GM18519 (cell line): Measurements from ENCODE around the gene SLIT1.
"Not testable (repeated sequence)": the region's sequence is repeated elsewhere in the genome, so short reads cannot be mapped to it uniquely, and the experiment has no call there.

Source experiments
- ATAC-seq: cut with Tn5 transposase; IDR thresholded peaks from one replicate; pipeline ENCODE4 v1.9.1; 2021; ENCODE audit warnings: mild to moderate bottlenecking, moderate library complexity; ENCODE audit not compliant: unreplicated experiment, low FRiP score

SLIT1 gene

DNA sequence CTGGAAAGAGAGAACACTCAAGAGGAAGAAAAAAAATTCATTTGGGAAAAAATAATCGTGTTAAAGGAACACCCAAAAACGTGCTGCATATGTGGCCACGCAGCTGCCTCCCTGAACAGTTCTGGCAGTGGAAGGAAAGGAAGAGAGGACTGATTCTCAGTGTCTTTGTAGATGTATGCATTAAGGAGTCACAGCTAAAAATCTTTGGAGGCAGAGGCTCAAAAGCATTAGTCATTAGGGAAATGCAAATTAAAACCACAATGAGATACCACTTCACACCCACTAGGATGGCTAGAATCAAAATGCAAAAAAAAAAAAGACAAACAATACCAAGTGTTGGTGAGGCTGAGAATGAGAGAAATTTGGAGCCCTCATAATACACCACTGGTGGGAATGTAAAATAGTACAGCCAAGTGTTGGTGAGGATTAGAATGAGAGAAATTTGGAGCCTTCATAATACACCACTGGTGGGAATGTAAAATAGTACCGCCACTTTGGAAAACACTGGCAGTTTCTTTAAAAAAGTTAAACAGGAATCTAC lies 134.7 kb downstream of the SLIT1 start:
- ATAC-seq: no peak

DNA sequence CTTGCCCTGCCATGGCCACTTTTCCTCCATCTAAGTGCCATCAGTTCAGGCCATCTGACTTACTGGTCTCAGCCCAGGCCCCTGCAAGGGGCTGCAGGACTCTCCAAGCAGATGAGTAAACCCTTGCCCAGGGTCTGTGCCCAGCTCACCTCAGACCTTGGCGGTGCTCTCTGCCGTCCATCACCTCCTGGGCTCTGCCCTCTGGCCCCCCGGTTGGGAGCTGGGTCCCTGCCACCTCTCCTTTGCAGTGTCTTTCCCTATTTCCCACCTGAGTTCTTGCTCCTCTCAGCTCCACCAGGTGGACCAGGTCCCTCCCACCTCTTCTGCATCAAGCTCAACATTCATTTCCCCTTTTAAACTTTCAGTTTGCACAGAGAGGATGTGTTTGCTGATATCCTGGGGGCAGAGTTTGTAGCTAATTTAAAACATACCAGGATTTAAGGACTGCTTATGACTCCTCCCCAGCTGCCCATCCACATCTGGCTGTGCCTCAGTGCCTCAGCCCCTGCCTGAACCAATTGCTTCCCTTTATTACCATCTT lies 135.5 kb downstream of the SLIT1 start:
- ATAC-seq: no peak

DNA sequence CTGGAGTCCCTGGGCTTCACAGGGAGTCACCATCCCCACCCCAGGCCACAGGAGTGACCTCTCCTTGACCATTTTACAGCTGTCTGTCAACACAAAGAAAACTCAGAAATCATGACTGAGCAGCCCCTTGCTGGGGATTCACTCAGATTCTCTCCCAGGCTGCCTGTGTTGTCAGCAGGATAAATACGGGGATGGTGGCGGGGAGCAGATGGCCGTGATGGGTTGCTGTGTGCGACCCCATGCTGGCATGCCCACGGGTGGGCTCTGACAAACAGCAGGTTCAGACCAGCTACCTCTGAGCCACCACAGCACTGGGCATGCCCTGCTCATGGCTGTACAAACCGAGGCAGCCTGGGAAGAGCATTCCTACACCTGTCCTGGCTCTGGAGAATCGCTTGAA lies 136.1 kb downstream of the SLIT1 start:
- no peak for ATAC-seq

DNA sequence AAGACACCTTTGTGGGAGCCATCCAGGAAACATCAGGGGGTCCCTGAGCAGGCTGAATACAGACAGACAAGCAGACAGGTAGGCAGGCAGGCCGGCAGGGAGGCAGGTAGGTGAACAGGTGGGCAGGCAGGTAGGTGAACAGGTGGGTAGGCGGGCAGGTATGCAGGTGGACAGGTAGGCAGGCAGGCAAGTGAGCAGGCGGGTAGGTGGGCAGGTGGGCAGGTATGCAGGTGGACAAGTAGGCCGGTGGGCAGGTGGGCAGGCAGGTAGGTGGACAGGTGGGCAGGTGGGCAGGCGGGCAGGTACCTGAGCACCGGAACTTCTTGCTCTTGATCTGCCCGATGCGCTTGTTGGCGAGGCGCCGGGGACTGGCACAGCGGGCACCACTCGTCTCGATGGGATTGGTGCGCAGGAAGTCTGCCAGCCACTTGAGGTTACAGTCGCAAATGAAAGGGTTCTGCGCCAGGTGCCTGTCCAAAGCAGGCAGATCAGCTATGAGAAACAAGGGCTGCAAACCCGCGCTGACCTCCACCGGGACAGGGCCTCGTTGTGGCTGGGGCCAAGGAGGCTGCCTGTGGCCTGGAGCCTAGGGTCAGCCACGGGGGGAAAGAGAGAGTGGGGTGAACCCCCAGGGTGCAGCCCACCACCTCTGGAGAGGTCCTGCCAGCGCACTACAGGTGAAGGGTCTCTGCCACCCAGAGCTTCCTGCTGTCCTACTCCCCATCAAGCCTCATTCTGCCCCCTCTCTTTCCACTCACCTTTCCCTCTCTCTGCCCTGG lies 136.9 kb downstream of the SLIT1 start:
- ATAC-seq: no peak

DNA sequence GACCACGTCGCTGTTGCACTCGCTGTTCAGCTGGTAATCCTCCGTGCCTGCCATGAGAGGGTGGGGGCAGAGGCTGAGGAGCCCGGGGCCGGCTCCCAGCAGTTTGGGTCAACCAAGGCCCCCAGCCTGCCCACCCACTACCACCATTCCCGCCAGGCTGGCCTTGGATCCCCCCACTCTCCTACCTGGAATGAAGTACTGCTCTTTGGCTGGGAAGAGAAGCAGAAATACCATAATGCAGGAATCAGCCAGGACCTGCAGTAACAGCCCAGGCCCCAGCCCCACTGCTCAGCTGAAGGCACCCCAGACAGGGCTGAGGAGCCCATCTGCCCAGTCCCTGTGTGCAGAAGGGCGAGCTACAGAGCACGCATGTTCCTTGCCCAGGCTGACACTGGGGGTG lies 138.0 kb downstream of the SLIT1 start:
- no peak for ATAC-seq

DNA sequence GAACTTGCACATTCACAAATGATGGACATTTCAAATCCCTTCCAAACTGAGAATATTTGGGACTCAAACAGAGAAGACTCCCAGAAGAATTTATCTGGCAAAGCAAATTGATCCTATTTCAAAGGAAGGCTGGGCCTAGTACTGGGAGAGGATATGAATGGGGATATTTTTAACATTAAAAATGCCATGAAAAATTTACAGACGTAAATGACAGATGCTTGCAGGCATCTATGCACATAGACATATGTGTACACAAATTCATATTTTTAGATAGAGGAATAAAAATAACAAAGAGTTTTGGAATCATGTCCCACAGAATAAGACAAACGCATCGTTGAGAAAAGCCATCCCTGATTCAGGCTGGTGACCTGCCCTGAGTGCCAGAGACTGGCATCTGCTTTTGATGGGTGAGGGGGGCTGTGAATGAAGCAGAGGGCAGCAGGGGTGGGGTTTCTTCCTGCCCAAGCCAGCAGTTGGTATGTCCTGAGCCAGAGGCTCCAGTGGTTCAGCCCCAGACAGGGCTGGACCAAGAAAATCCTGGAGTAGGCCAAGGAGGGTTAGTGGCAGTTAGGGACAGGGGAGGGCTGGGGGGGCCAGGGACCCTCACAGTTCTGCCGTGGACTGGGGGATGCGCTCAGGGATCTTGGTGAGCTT lies 138.5 kb downstream of the SLIT1 start:
- ATAC-seq: no peak

DNA sequence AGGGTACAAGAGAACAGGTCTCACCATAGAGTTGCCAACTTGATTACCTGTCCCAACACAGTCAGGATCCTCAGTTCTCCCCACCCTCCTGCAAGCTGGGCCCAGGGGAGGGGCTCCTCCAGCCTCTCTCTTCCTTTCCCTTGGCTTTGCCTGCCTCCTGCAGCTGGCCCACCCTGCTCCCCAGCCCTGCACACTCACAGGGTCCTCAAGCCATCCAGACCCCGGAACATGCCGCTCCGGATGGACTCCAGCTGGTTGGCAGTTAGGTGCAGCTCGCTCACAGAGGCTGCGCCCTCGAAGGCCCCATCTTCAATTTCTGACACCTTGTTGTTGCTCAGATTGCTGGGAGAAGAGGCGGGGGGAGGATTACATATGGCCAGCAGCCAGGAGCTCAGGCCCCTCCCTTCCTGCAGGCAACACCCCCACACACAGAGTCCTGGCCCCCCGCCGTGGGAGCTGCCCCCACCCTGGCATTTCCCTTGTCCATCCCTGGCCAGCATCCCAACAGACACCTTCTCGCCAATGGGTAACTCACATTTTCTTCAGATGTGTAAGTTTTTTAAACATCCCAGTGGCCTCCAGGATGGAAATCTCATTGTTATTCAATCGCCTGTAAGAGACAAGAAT lies 139.2 kb downstream of the SLIT1 start:
- ATAC-seq: no peak

DNA sequence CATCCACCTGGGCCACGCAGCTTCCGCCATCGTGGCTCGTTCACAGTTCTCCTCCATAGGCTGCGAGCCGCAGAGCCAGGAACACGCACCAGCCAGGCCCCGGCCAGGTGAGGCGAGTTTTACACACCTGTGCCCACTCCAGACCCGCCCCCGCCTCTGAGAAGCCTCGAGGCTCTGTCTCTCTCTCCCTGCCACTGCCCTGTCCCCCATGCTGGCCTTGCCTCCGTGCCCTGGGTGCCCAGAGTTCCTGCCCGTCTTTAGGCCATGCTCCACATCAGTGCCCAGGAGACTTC lies 142.2 kb downstream of the SLIT1 start:
- no peak for ATAC-seq

DNA sequence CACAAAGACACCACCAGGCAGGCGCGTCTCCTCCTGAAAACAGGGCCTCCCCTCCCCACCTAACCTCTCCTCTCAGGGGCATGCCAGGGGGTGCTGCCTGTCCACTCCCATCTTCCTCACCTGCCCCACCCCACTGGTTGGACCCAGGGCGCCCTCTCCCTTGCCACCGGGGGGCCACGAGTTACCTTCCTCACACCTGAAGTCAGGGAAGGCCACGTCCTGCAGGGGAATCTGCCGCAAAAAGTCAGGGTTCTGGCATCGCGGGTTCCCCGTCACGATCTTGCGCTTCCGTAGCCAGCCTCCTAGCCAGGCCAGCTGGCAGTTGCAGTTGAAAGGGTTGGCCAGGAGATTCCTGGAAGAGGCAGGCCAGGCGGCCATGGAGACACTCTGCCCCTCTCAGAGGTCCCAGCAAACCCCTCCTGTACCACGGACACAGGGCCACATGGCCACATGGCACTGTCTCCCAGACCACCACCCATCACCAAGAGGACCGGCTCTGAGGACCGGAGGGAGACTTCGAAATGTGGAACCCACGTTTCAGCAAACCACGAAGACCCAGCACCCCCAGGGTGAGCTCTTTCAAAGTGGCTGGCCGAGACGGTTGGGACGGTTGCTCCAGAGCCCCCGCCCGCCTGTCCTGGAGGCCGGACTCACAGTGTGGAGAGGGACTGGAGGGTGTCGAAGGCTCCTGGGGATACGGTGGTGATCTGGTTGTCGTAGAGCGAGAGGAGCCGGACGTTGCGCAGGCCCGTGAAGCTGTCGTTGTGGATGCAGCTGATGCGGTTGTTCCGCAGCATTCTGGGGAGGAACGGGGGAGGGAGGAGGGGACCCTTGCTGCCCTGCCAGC lies 142.8 kb downstream of the SLIT1 start:
- ATAC-seq: no peak

DNA sequence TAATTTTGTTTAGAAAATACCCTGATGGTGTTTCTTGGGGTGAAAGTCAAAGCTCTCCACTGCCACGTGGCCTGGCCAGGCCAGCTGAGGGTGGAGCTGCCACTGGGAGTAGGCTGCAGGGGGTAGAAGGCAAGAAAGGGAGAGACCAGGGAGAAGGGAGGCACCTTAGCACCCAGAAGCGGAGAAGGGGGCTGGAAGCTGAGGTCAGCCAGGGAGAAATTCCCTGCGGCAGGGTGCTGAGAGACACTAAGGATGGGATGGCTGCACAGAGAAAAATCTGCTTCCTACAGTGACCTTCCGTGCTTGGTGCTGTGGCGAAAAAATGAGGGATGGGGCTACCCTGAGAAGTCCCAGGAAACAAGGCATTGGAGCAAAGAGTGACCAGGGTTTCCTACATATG lies 143.7 kb downstream of the SLIT1 start:
- ATAC-seq: no peak

DNA sequence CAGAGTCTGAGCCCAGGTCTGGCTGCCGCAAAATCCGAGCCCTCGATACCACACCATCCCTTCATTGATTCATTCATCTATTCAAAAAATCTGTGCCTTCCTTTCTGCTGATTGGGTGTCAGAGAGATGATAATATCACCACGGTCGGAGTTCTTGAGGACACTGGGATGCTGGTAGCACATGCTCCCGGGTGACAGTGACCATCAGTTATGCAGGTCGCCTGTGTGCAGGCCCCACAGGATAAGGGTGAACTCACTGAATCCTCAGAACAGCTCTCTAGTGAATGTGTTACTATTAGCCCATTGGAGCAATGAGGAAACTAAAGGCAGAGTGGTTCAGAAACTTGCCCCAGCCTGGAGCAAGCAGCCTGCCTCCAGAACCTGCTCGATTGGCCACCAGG lies 145.1 kb downstream of the SLIT1 start:
- ATAC-seq: no peak

DNA sequence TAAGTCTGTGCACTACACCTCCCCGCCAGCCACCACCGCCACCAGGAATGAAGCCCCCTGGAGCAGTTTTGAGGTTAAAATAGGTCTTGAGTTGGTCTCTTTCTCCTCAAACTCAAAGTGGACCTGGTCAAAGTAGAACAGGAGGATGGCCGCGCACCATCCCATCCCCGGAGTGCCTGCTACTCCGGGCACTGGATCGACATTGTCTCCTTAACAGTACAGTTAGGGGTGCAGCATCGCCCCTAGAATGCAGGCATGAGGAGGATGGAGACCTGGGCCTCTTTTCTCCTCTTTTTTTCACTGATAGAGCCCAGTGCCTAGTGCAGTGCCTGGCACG lies 145.5 kb downstream of the SLIT1 start:
- no peak for ATAC-seq

DNA sequence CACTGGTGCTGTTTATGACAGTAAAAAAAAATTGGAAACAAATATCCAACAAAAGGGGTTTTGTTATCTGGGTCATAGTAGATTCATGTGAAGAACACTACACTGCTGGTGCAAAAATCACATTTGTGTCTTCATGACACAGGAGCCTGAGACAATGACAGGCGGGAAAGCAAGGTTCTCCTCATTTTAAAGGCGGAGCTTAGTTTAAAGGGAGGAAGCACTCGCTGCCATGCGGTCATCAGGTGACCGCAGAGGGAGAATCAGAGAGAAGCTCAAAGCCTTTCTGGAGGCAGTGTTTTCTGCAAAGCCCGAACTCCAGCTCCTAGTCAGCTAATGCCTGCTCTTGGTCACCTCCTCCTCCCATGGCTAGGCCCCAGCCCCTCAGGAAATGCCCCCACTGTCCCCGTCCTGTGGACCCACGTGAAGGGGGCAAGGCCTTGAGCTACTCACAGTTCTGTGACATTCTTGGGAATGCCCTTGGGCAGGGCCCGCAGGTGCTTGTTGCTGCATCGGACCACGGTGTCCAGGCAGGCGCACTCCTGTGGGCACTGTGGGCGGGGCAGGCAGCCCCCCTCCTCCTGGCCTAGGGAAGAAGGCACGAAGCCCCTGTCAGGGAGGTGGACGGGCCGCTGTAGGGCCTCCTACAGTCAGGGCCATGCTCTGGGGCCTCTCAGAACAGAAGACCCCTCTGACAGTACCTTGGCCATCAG lies 146.1 kb downstream of the SLIT1 start:
- ATAC-seq: no peak

DNA sequence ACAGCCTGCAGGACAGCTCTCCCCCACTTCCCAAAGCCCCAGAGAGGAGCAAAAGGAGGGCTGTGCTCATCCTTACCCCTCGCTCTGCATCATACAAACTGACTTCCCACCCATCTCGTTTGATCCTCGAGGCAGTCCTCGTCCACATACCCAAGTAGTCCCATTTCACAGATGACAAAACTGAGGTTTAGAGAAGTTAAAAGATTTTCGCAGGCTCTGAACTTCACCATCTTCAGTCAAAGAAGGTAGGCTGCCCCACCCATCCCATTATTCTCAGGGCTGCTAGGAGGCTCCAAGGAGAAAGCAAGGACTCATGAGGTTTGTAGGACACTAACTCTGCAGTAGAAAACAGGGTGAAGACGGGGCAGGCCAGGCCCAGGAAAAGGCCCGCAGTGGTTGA lies 147.1 kb downstream of the SLIT1 start:
- ATAC-seq: no peak

DNA sequence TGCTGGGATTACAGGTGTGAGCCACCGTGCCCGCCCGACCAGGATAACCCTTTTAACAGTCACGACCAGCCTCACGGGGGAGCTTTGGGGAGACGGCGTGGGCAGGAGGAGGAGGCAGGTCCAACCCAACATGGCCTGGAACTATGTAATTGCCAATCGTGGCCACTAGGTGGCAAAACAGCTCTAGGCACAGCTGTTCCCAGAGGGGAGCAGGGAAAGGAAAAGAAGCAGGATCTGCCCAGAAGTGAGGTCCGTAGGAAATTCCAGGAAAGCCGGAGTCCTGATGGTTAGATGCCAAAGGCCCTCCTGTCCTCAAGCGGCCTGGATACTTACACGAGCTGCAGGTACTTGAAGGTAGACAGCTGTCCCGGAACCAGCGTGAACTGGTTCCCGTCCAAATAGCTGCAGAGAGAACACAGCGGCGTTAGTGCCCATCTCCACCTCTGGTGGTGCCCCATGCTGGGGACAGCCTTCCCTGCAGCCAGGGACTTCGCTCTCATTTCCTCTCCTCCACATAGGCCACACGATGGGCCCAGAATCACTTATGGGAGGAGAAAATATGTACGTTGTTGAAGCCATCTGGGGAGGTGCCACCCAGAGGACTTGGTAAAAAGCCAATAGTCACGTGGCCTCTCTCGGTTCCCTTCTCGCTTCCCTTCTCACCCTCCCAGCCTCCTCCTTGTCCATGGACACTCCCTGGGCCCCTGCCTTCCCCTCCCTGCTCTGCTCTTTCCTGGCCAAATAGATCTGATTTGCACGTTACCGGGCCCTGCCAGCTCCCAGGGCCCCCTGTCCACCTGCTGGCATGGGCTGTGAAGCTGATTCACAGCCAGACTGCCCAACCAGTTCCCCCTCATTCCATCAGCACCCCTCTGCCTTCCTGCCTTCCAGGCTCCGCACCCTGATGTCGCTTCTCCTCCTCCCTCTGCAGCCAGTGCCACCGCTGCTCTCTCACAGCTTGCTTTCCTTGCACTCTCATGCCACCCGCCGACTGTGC lies 148.1 kb downstream of the SLIT1 start:
- ATAC-seq: no peak

DNA sequence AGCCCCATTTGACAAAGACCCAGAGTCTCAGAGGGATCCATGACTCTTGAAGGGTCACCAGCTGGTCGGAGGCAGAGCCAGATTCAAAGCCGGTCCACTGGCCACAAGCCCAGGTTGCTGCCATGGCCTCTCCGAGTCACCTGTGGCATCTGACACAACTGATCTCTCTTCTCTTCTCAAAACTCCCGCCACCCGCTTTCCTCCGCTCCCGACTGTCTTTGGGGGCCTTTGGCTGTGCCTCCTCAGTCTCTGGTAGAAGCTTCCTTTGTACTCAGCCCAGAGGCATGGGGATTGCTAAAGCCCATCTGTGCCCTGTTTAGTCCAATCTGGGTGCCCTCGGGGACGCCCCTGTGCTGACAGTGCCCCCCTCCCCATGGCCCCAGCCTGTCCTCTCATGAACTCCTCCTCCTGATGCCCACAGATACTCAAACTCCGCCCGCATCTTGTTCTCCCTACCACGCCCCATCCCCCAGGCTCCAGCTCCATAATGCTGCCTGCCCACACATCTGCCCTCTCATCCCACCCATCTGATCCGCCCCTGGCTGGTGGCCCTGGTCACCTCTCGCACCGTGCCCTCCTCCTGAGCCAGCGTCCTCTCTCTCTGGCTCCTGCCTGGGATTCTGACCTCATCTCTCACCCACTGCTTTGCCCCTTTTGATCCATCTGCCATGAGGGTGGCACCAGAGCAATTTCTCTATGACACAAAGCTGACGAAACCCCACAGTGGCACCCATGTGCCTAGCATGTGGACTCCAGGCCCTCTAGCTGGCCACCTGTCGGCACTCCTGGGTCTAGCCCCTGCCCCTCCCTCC lies 150.6 kb downstream of the SLIT1 start:
- no peak for ATAC-seq

DNA sequence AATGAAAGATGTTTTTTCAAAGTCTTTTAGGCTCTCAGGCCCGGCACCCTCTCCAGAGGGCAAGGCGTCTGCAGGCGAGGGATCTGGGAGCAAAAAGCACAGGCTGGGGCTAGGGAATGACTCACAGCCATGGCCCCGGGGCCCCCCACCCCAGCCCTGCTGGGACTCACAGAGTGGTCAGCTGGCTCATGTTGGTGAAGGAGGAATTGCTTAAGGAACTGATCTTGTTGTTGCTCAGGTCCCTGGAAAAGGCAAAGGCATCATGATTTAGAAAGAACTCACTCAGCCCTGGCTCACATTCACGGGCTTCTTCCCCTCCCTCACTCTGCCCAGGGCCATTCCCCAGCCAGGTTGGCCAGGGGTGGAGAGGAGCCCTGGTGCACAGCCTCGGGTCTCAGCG lies 151.5 kb downstream of the SLIT1 start:
- no peak for ATAC-seq

DNA sequence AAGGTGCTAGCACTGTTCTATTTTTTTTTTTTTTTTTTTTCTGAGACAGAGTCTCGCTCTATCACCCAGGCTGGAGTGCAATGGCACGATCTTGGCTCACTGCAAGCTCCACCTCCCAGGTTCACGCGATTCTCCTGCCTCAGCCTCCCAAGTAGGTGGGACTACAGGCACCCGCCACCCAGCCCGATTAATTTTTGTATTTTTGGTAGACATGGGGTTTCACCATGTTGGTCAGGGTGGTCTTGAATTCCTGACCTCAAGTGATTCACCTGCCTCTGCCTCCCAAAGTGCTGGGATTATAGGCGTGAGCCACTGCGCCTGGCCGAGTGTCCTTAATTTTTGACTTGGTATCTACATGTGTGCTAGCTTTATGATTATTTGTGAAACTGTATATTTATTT lies 151.9 kb downstream of the SLIT1 start:
- not testable (repeated sequence) for ATAC-seq
